AG04449 (cell line): ENCODE measurements around the gene GRHPR.
"Not testable (repeated sequence)": the region's sequence is repeated elsewhere in the genome, so short reads cannot be mapped to it uniquely, and the experiment has no call there.

ENCODE experiments used
- CTCF ChIA-PET: fragments of 350-600 bp; formaldehyde crosslinking; extraction: SDS; loops from one replicate; lab custom pipeline; 2021; ENCODE audit warnings: antibody characterized with exemption; lab: Yijun Ruan, JAX
- POLR2A ChIA-PET: fragments of 400-600, 350-600 bp; formaldehyde crosslinking; extraction: SDS; loops from one replicate; lab custom pipeline; 2020; ENCODE audit warnings: antibody characterized with exemption, inconsistent platforms; lab: Yijun Ruan, JAX
- DNase-seq: peaks from one replicate; pipeline ENCODE4 v3.0.0-alpha.2; 2010; ENCODE audit warnings: low read depth, low spot score
- H3K4me3 ChIP-seq: 2 replicates; pipeline ENCODE4 v1.5.1; 2011; ENCODE audit warnings: low read depth, mild to moderate bottlenecking, control low read depth, low read length
- TF ChIP-seq, protein P1 (sequence below): IDR thresholded peaks from one replicate; pipeline ENCODE4 v1.5.1; 2011; ENCODE audit warnings: mild to moderate bottlenecking, moderate library complexity, low read length, control low read depth, inconsistent platforms; ENCODE audit not compliant: insufficient read depth; ENCODE audit errors: missing control alignments

Gene GRHPR

GRCh38 chr9:37456817-37457216 is 34.3 kb downstream of the GRHPR start:
- ChIA-PET POLR2A (no interaction called here), CTCF (interaction anchor here (1.1 to 1.2 kb wide), 2 partner anchors 10 to 26 kb away, joined by 3 read pairs; no protein-coding TSS in a partner anchor)
- no peak overlapping the region for H3K4me3 ChIP-seq
- TF ChIP-seq, protein P1, sequence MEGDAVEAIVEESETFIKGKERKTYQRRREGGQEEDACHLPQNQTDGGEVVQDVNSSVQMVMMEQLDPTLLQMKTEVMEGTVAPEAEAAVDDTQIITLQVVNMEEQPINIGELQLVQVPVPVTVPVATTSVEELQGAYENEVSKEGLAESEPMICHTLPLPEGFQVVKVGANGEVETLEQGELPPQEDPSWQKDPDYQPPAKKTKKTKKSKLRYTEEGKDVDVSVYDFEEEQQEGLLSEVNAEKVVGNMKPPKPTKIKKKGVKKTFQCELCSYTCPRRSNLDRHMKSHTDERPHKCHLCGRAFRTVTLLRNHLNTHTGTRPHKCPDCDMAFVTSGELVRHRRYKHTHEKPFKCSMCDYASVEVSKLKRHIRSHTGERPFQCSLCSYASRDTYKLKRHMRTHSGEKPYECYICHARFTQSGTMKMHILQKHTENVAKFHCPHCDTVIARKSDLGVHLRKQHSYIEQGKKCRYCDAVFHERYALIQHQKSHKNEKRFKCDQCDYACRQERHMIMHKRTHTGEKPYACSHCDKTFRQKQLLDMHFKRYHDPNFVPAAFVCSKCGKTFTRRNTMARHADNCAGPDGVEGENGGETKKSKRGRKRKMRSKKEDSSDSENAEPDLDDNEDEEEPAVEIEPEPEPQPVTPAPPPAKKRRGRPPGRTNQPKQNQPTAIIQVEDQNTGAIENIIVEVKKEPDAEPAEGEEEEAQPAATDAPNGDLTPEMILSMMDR, result no peak
- DNase-seq, result no peak

GRCh38 chr9:37464006-37464405 is 41.5 kb downstream of the GRHPR start:
- CTCF ChIA-PET, result no interaction called here
- POLR2A ChIA-PET, result no interaction called here
- peak overlapping the region; percentile 99 for H3K4me3 ChIP-seq
- DNase-seq, result no peak
- TF ChIP-seq, protein P1, result no peak

DNA sequence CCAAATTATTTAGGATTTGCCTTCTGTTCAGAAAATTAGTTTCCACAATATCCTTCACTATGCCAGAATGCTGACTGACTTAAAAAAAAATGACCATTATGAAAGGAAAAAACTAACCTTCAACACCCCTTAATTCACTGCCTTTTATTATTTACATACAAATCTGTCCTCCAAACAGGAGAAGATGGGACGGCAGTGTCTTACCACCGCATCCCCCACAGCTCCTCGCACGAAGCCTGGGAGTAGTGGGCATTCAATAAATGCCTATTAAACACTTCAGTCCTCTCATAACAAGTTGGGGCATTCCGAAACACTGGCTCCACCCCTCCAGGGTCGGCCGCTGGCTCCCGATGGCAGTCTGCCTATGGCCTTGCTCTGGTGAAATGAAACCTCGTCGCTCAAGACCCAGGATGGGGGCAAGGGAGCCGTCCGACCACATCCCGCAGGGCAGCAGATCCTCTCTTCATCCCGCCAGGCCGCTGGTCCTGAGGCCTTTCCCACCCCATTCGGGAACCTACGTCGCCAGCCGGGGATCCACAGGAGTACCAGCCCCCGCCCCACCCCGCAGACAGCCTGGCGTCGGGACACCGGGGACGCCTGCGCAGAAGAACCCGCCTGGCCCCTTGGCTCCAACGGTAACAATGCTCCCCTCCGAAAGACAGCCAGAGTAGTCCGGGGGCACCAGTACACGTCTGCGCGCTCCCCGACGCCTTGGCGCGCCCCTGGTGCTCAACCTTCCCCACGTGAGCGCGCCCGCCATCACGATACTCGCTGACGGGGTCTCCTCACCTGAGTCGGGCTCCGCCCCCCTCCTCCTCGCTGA is 42.1 kb downstream of the GRHPR start:
- ChIA-PET POLR2A (interaction anchor here (0.6 to 1.3 kb wide), 3 partner anchors 21 to 270 kb away, joined by 3 to 5 read pairs (median 3); partner anchors contain the start of genes GRHPR and POLR1E), CTCF (no interaction called here)
- TF ChIP-seq, protein P1, result no peak
- peak overlapping the region; percentile 99 for H3K4me3 ChIP-seq
- no peak for DNase-seq

- TF ChIP-seq, protein P1, result no peak
- DNase-seq, result peak; percentile 100
- CTCF ChIA-PET, result interaction anchor here (1.5 kb wide), 1 partner anchor 16 kb away, joined by 6 read pairs; no protein-coding TSS in a partner anchor
These were observed 42.9 kb downstream of the GRHPR start, which contains the start of gene ZBTB5 for GRCh38 chr9:37465249-37466036. Gene ZBTB5, minus strand, starts transcription at chr9:37465450. Its CDS starts 22,899 bp downstream, at chr9:37442551.

GRCh38 chr9:37466037-37466709 is 43.7 kb downstream of the GRHPR start:
- H3K4me3 ChIP-seq, result peak overlapping the region; percentile 64
- no peak for DNase-seq
- TF ChIP-seq, protein P1, result no peak
- ChIA-PET POLR2A (interaction anchor here (0.6 to 1.3 kb wide), 4 partner anchors 21 to 500 kb away, joined by 3 to 5 read pairs (median 4); partner anchors contain the start of gene GRHPR), CTCF (interaction anchor here (1.5 kb wide), 1 partner anchor 15 kb away, joined by 6 read pairs; no protein-coding TSS in a partner anchor)

More at GRCh38 chr9:37465249-37466036, 42.9 kb downstream of the GRHPR start, which contains the start of gene ZBTB5:
- POLR2A ChIA-PET, result interaction anchor here (0.6 to 1.3 kb wide), 6 partner anchors 21 to 500 kb away, joined by 3 to 5 read pairs (median 4); partner anchors contain the start of genes GRHPR and POLR1E
- peak within 1 kb of the TSS; percentile 99 for H3K4me3 ChIP-seq

GRCh38 chr9:37467530-37467929 is 45.0 kb downstream of the GRHPR start:
- POLR2A ChIA-PET, DNase-seq, H3K4me3 ChIP-seq, CTCF ChIA-PET: not testable (repeated sequence)
